KMS-11 (cell line): ENCODE measurements around the gene NOL4.

Source experiments
- H2AFZ ChIP-seq: fragments of 200-600 bp; sonication (generic); 2 replicates; pipeline ENCODE4 v1.6.1; 2016; ENCODE audit warnings: antibody characterized with exemption, mixed run types, low read depth
- H3K27ac ChIP-seq: fragments of 200-600 bp; sonication (generic); 2 replicates; pipeline ENCODE4 v1.6.1; 2016; ENCODE audit warnings: mild to moderate bottlenecking, mixed run types
- H3K27me3 ChIP-seq: fragments of 200-600 bp; sonication (generic); 2 replicates; pipeline ENCODE4 v1.6.1; 2017; ENCODE audit warnings: mild to moderate bottlenecking, low read depth, mixed run types, moderate library complexity; ENCODE audit not compliant: insufficient read depth
- H3K36me3 ChIP-seq: fragments of 200-600 bp; sonication (generic); 2 replicates; pipeline ENCODE4 v1.6.1; 2017; ENCODE audit warnings: mild to moderate bottlenecking, mixed run types; ENCODE audit not compliant: insufficient read depth
- H3K4me1 ChIP-seq: fragments of 200-600 bp; sonication (generic); 2 replicates; pipeline ENCODE4 v1.6.1; 2016; ENCODE audit warnings: mild to moderate bottlenecking, low read depth, mixed run types; ENCODE audit not compliant: poor library complexity, severe bottlenecking
- H3K4me2 ChIP-seq: fragments of 200-600 bp; sonication (generic); 2 replicates; pipeline ENCODE4 v1.7.0; 2016; ENCODE audit warnings: mild to moderate bottlenecking, mixed run types
- H3K4me3 ChIP-seq: fragments of 200-600 bp; sonication (generic); IDR thresholded peaks from 2 replicates; pipeline ENCODE4 v1.6.1; 2017; ENCODE audit warnings: low read depth, low read length, mixed read lengths; ENCODE audit not compliant: insufficient read depth
- H3K79me2 ChIP-seq: fragments of 200-600 bp; sonication (generic); 2 replicates; pipeline ENCODE4 v1.6.1; 2016; ENCODE audit warnings: low read depth, mixed run types; ENCODE audit not compliant: insufficient read depth
- H3K9ac ChIP-seq: fragments of 200-600 bp; sonication (generic); 2 replicates; pipeline ENCODE4 v1.6.1; 2016; ENCODE audit warnings: mild to moderate bottlenecking, mixed run types
- H4K20me1 ChIP-seq: fragments of 200-600 bp; sonication (generic); 2 replicates; pipeline ENCODE4 v1.6.1; 2016; ENCODE audit warnings: mild to moderate bottlenecking, mixed run types; ENCODE audit not compliant: insufficient read depth
- CTCF ChIP-seq: fragments of 200-600 bp; sonication (generic); conservative IDR thresholded peaks from 2 replicates; pipeline ENCODE4 v1.6.1; 2017; ENCODE audit warnings: low read depth, mild to moderate bottlenecking, antibody characterized with exemption, low read length, moderate library complexity, mixed read lengths

The NOL4 gene

GRCh38 chr18:34220081-34220815 lies 4.5 kb downstream of the NOL4 start:
- Histone ChIP-seq H3K27ac (no peak overlapping the region), H3K4me1 (no peaks in the 10 kb centered on the region), H4K20me1 (no peaks in the 10 kb centered on the region), H3K36me3 (no peaks in the 10 kb centered on the region), H3K27me3 (no peaks in the 10 kb centered on the region), H3K9ac (no peak overlapping the region), H3K79me2 (no peaks in the 10 kb centered on the region), H3K4me2 (no peak overlapping the region), H3K4me3 (no peak overlapping the region), H2AFZ (no peak overlapping the region)
- no peak for TF ChIP-seq CTCF

DNA sequence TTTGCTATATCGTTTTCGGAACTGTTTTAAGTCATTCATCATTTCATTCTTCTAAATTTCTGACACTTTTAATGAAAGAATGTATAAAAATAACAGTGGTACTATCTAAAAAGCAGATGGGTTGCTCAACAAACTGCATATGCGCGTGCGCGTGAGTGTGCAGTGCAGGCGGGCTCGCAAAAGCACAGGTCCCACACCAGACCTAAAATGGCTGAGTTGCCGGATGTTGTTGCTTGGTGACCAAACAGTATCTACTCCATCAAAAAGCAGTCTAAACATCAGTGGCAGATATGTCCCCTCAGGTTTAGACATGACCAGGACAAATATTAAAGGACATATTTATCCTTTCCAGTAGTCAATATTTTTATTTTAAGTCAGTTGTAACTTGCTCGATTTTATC lies 5.1 kb downstream of the NOL4 start:
- Histone ChIP-seq H4K20me1 (no peaks in the 10 kb centered on the region), H2AFZ (no peak overlapping the region), H3K27ac (no peak overlapping the region), H3K9ac (no peak overlapping the region), H3K4me3 (no peak overlapping the region), H3K27me3 (no peaks in the 10 kb centered on the region), H3K4me2 (no peak overlapping the region), H3K4me1 (no peaks in the 10 kb centered on the region), H3K36me3 (no peaks in the 10 kb centered on the region), H3K79me2 (no peaks in the 10 kb centered on the region)
- TF ChIP-seq CTCF = no peak

- Histone ChIP-seq H4K20me1 (no peaks in the 10 kb centered on the region), H3K4me1 (no peaks in the 10 kb centered on the region), H3K9ac (no peak overlapping the region), H3K4me3 (no peak overlapping the region), H3K4me2 (no peak overlapping the region), H3K79me2 (no peaks in the 10 kb centered on the region), H3K27me3 (no peaks in the 10 kb centered on the region), H3K27ac (no peak overlapping the region), H2AFZ (no peak overlapping the region), H3K36me3 (no peaks in the 10 kb centered on the region)
- no peak for TF ChIP-seq CTCF
Measured at GRCh38 chr18:34212511-34212910, 12.2 kb downstream of the NOL4 start.

DNA sequence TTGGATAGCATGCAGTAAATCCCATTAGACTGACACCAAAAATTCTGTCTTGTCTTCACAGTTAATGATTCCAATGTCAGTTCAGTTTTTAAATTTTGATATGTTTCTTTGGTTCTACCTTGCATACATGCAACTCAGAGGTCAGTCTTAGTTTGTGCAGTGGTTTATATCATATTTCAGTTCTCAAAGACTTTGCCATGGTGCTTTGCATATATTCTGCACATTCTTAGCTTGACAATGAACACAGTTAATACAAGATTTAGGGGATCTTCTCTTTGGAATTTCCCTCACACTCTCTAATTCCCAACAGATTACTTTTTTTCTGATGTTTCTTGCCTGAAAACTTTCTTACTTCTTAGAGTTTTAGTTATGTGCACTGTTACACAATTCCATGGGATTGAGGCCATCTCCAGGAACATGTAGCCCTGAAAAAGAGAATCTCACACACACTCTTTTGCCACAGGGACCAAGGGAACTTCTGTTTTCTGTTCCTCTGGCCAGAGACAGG lies 17.3 kb downstream of the NOL4 start:
- Histone ChIP-seq H3K9ac (no peak overlapping the region), H3K27me3 (no peaks in the 10 kb centered on the region), H2AFZ (no peak overlapping the region), H3K4me2 (no peak overlapping the region), H4K20me1 (no peaks in the 10 kb centered on the region), H3K4me1 (no peaks in the 10 kb centered on the region), H3K27ac (no peak overlapping the region), H3K36me3 (no peaks in the 10 kb centered on the region), H3K79me2 (no peaks in the 10 kb centered on the region), H3K4me3 (no peak overlapping the region)
- no peak for TF ChIP-seq CTCF
